ENCODE data around the gene FAM47E. TPM values are rescaled to one million over a fixed set of nuclear protein-coding genes. Genes with fewer than 3 reads are reported as not detected.

FAM47E gene
- total and polyA plus RNA-seq, 2 of the 8 experiments (the other 6 are each of a cell fraction or from before 2014, with no cell fraction given): 1.3 to 1.4 TPM

DNA sequence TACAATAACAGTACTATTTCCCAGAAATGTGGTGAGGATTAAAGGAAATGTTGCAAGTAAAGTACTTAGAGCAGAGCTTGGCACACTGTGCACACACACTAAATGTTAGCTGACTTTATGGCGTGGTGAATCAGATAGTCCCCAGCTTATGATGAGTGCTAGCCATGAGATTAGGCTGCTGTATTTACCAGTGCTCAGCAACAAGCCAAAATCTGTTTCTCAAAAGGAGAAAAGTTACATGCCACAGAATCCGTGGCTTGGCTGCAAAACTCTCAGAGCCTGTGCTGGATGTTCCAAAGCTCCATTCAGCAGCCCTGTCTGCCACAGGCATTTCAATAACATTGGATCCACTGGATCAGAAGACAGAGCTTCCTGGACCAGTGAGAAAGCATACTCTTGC, 42.3 kb downstream of the FAM47E start:
- H3K79me1 ChIP-seq (ENCODE audit: low read depth, low read length): no peaks in the 10 kb centered on the region; the same call in 1 of the 2 replicates
- no peak overlapping the region for H2BK120ac ChIP-seq (replicated peaks; ENCODE audit: low read depth, low read length)
- no peak overlapping the region for H2AK5ac ChIP-seq (ENCODE audit: low read depth, low read length)
- FAIRE-seq: no peak
- TF ChIP-seq TBP (IDR thresholded peaks at IDR 0.05; ENCODE audit: low read depth, low read length) (no peak), POLR2AphosphoS5 (IDR thresholded peaks at IDR 0.05; ENCODE audit: low read depth, low read length) (no peak), CREB1 (IDR thresholded peaks at IDR 0.05) (no peak), MAFK (IDR thresholded peaks at IDR 0.05; ENCODE audit: low read depth, low read length) (no peak), SIX5 (IDR thresholded peaks at IDR 0.05; ENCODE audit: low read depth, low read length) (no peak), RBBP5 (IDR thresholded peaks at IDR 0.05; ENCODE audit: borderline replicate concordance, low read depth, low read length) (no peak), KDM4A (IDR thresholded peaks at IDR 0.05; ENCODE audit: low read depth, low read length, severe bottlenecking) (no peak)
- H3K36me3 ChIP-seq (ENCODE audit: control insufficient read depth in 2 of 4, insufficient read depth in 4 of 4, low read length in 3 of 4): no peaks in the 10 kb centered on the region
- H2BK15ac ChIP-seq (ENCODE audit: low read length): no peak overlapping the region
- no peak overlapping the region for H3K23ac ChIP-seq (ENCODE audit: insufficient read length)
- 88% methylated on average over 2 of the region's 2 CpGs; no CpG with 5 or more reads in 1 of the 2 experiments for WGBS, 2 experiments (ENCODE audit: extremely low coverage in 1 of 2, insufficient coverage in 1 of 2, insufficient read length in 1 of 2, insufficient replicate concordance in 2 of 2, low coverage in 1 of 2, low lambda C conversion rate in 2 of 2, missing lambda C conversion rate in 1 of 2)
- H3K18ac ChIP-seq (ENCODE audit: extremely low read depth, low read length): no peak overlapping the region
- H2BK20ac ChIP-seq (ENCODE audit: low read length): no peak overlapping the region
- H3K14ac ChIP-seq (ENCODE audit: insufficient read length): no peak overlapping the region
- H3K9ac ChIP-seq (replicated peaks in 1 of 4; ENCODE audit: extremely low read depth in 1 of 4, low read depth in 3 of 4, low read length in 3 of 4): no peak overlapping the region
- H3K4me2 ChIP-seq (ENCODE audit: insufficient read depth in 1 of 2, low read depth in 2 of 2, low read length in 2 of 2): no peak overlapping the region
- H4K91ac ChIP-seq (replicated peaks; ENCODE audit: insufficient read length, low read length): no peak overlapping the region
- no peak overlapping the region for H3K27ac ChIP-seq (ENCODE audit: low read depth, low read length)
- no peaks in the 10 kb centered on the region for H3K23me2 ChIP-seq (ENCODE audit: low read depth, low read length)
- H2AFZ ChIP-seq (ENCODE audit: low read length): no peak overlapping the region
- DNase-seq (ENCODE audit: low read depth in 1 of 2, low spot score in 2 of 2): no peak
- POLR2A ChIA-PET (ENCODE audit: partially characterized antibody): interaction anchor here (1.3 kb wide), 1 partner anchor 13 kb away, joined by 6 read pairs; the partner anchor contains the start of gene STBD1
- H2BK5ac ChIP-seq (ENCODE audit: low read depth, low read length): no peak overlapping the region
- H3K4ac ChIP-seq (replicated peaks; ENCODE audit: insufficient read length, low read depth, low read length): no peak overlapping the region
- H2BK12ac ChIP-seq (ENCODE audit: low read depth, low read length): no peak overlapping the region
- H4K20me1 ChIP-seq (replicated peaks in 1 of 2; ENCODE audit: control insufficient read depth in 1 of 2, insufficient read depth in 2 of 2, low read length in 2 of 2): no peaks in the 10 kb centered on the region
- no peak overlapping the region for H4K5ac ChIP-seq (ENCODE audit: insufficient read length, low read depth, low read length)
- H3K4me3 ChIP-seq (ENCODE audit: extremely low read depth in 1 of 4, insufficient read depth in 2 of 4, low read depth in 3 of 4, low read length in 4 of 4): no peak overlapping the region
- no peaks in the 10 kb centered on the region for H3K79me2 ChIP-seq (ENCODE audit: control insufficient read depth in 1 of 2, insufficient read depth in 2 of 2, low read length in 2 of 2)
- no peak overlapping the region for H3K56ac ChIP-seq (replicated peaks; ENCODE audit: insufficient read length, low read depth, low read length)
- no peak overlapping the region for H4K8ac ChIP-seq (ENCODE audit: extremely low read depth, insufficient read depth, low read length)
- peaks cover 0 to 10% of the 10 kb centered on the region in 2 experiments; a peak in 2 of 4 replicates for H3K9me3 ChIP-seq (ENCODE audit: insufficient read depth in 2 of 2, low read depth in 1 of 2, low read length in 1 of 2)
- H3K4me1 ChIP-seq (replicated peaks in 1 of 4; ENCODE audit: control insufficient read depth in 3 of 4, insufficient read depth in 4 of 4, low read length in 3 of 4): no peaks in the 10 kb centered on the region
- no peaks in the 10 kb centered on the region for H3K27me3 ChIP-seq (replicated peaks in 1 of 4; ENCODE audit: control insufficient read depth in 3 of 4, extremely low read depth in 1 of 4, insufficient read depth in 3 of 4, low read length in 3 of 4)
- CTCF ChIA-PET (ENCODE audit: partially characterized antibody): interaction anchor here (0.6 to 5.2 kb wide), 5 partner anchors 14 to 105 kb away, joined by 3 to 24 read pairs (median 4); partner anchors contain the start of gene STBD1

Data from H1 (cell line).